Mucosa of stomach (tissue), 1 donor: ENCODE measurements around the gene VWA8.

Experiments used
- H3K27me3 ChIP-seq: one replicate; pipeline ENCODE4 v1.7.0; 2013; ENCODE audit warnings: mild to moderate bottlenecking, low read length; ENCODE audit not compliant: control insufficient read depth, insufficient read depth
- H3K36me3 ChIP-seq: one replicate; pipeline ENCODE4 v1.7.0; 2013; ENCODE audit warnings: low read length; ENCODE audit not compliant: control insufficient read depth, insufficient read depth
- H3K4me1 ChIP-seq: one replicate; pipeline ENCODE4 v1.7.0; 2013; ENCODE audit warnings: mild to moderate bottlenecking, low read length; ENCODE audit not compliant: control insufficient read depth, insufficient read depth
- H3K4me3 ChIP-seq: one replicate; pipeline ENCODE4 v1.7.0; 2013; ENCODE audit warnings: low read length
- H3K9ac ChIP-seq: one replicate; pipeline ENCODE4 v1.7.0; 2013; ENCODE audit warnings: mild to moderate bottlenecking, low read length, moderate library complexity
- H3K9me3 ChIP-seq: one replicate; pipeline ENCODE4 v1.7.0; 2013; ENCODE audit warnings: mild to moderate bottlenecking, low read length, moderate library complexity; ENCODE audit not compliant: control insufficient read depth
- donor health status: Pancreatic carcinoma.

Gene VWA8

DNA sequence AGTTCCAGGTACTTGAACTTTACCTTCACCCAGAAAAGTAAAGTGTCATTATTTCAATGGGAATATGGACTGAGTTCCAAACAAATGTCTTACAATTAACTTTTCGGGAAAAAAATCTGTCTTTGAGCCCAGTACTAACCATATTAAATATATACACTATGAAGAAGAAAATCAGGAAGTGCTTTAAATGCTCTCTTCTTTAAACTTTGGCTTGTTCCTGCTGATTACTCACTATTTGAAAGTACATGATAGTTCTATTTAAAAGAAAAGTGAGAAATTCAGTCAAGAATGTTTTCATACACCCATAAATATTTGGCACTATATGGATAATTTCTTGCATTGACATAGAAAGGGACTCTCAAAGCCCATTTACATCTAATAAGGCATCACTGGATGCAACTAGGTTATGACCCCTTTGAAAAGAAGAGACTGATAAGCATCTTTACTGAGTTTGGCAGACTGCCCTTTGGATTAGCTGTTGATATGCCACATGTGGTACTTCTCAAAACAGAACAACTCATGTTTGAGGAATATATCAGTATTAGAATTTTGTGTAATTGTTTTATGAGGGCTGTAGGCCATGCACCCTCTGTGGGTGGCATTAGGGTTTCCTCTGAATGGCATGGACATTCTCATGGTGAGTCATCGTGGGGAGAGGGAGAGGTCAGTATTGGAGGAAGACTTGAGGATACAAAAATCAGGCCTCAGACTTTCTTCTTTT lies 25.0 kb upstream of the VWA8 start:
- H3K9me3 ChIP-seq = no peaks in the 10 kb centered on the region
- no peaks in the 10 kb centered on the region for H3K27me3 ChIP-seq
- H3K9ac ChIP-seq = no peak overlapping the region
- no peaks in the 10 kb centered on the region for H3K36me3 ChIP-seq
- H3K4me3 ChIP-seq = no peak overlapping the region
- H3K4me1 ChIP-seq = no peaks in the 10 kb centered on the region

DNA sequence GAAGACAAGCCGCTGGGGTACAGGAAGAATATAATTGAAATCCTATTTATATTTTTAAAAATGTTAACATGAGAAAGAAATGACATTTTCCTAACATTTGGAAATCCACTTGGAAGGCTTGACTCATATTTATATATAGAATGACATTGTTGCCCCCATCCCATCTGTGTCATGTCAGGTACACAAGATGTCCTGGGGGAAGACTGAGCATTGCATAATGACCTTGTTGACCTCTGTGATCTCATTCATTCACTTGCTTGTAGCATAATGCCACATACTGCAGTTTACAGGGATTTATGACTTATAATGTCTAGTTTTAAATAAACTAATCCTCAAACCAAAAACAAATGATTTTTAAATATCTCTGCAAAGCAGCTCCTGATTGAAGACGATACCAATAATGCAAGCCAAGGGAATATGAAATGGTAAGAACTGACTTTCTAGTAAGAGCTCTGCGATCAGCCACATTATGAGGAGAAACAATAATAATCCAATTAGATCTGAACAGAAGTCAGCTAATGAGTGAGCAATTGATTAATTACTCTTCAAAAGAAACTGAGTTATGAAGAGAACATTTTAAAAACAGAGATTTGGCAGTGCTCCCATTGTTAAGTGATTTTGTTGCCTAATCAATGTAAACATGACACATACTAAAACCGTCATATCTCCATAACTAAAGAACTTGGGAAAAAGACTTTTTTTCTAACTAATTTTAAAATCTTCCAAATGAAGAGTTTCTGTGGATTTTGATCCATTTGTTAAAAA lies 21.2 kb upstream of the VWA8 start:
- Histone ChIP-seq H3K9me3 (no peaks in the 10 kb centered on the region), H3K9ac (no peak overlapping the region), H3K4me1 (no peaks in the 10 kb centered on the region), H3K4me3 (no peak overlapping the region), H3K36me3 (no peaks in the 10 kb centered on the region), H3K27me3 (no peaks in the 10 kb centered on the region)

DNA sequence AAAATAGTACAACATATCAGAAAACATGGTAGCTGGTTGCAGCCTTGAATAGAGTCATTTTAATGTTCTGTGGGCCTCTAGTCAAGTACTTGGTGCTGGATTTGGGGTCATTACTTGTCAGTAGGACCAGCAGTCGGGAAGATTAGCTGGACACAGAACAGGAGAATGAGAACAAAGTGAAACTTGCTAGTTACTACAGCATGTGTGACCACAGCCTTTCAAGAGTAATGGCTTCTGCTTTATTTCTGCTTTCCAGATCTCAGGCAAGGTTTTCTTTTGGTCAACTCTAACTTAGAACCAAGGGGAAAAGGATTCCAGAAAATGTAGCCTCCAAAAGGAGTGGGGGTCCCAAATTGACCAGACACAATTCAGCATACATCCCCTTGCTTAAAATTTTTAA lies 17.1 kb upstream of the VWA8 start:
- H3K9me3 ChIP-seq = no peaks in the 10 kb centered on the region
- H3K36me3 ChIP-seq = no peaks in the 10 kb centered on the region
- no peak overlapping the region for H3K9ac ChIP-seq
- no peak overlapping the region for H3K4me3 ChIP-seq
- no peaks in the 10 kb centered on the region for H3K4me1 ChIP-seq
- no peaks in the 10 kb centered on the region for H3K27me3 ChIP-seq

- no peaks in the 10 kb centered on the region for H3K9me3 ChIP-seq
- H3K36me3 ChIP-seq = no peaks in the 10 kb centered on the region
- H3K4me1 ChIP-seq = no peaks in the 10 kb centered on the region
- no peaks in the 10 kb centered on the region for H3K27me3 ChIP-seq
- H3K9ac ChIP-seq = no peak overlapping the region
- no peak overlapping the region for H3K4me3 ChIP-seq
These were observed 15.6 kb upstream of the VWA8 start for GRCh38 chr13:41976476-41976875.

- Histone ChIP-seq H3K27me3 (no peaks in the 10 kb centered on the region), H3K4me1 (no peaks in the 10 kb centered on the region), H3K9ac (no peak overlapping the region), H3K36me3 (no peaks in the 10 kb centered on the region), H3K9me3 (no peaks in the 10 kb centered on the region), H3K4me3 (no peak overlapping the region)
These were observed 13.5 kb upstream of the VWA8 start for GRCh38 chr13:41974262-41974900.

DNA sequence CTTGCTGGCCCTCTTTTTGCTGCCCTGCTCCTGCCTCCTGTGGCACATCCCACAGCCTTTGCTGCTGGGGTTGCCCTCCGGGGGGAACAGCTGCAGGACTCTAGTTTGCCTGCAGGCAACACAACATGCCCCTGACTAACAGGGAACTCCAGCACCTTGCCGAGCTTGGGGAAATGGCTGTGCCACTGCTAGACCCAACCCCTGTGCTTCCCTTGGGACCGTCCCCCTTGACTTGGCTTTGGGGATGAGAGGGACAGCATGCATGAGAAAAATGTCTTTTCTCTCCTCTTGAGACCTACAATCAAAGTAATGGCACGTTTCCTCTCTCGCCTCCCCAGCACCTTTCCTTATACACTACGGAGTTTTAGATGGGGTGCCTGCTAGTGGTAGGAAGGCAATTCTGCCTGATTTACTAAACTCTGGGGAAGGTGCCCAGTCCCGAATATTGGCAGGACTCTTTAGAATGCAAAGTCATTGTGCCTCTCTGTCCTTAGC lies 12.4 kb upstream of the VWA8 start:
- Histone ChIP-seq H3K9me3 (no peaks in the 10 kb centered on the region), H3K9ac (no peak overlapping the region), H3K27me3 (no peaks in the 10 kb centered on the region), H3K4me3 (no peak overlapping the region), H3K4me1 (no peaks in the 10 kb centered on the region), H3K36me3 (no peaks in the 10 kb centered on the region)

DNA sequence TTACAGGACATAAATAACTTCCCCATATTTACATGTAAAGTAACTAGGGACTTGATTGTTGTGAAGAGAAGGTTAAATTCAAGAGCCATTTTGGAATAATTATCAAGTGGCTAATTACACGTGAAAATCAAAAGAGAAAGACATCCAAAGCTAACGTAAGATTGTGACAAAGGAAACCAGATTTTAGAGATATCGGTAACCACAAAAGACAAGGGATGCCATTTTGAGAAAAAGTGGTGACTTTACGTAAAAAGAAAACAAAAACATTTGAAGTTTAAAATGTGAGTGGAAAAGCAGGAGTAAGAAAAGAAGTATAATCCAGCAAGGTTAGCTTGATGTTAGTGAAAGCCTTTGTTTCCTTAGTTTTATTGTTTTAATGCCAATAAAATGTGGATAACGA lies 10.9 kb upstream of the VWA8 start:
- Histone ChIP-seq H3K4me1 (no peaks in the 10 kb centered on the region), H3K27me3 (no peaks in the 10 kb centered on the region)

DNA sequence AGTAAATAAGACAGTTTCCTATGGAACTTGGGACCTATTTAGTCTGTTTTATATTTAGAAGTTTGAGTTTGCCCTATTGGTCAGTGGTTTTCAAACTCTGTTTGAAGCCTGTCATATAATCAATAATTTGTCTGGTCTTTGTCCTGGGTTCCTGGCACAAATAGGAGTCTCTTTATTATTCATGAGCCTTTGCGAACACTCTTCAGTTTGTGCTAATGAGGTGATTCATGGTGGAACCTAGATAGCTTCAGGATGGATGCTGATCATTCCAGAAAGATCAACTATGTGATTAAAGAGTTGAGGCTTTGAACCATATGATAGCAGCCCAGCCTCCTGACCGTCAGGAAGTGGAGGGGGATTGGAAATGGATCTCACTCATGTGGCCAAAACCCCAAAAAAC lies 10.0 kb upstream of the VWA8 start:
- Histone ChIP-seq H3K9ac (no peak overlapping the region), H3K27me3 (no peaks in the 10 kb centered on the region)

More for the DNA sequence above, 10.9 kb upstream of the VWA8 start:
- Histone ChIP-seq H3K36me3 (no peaks in the 10 kb centered on the region), H3K9ac (no peak overlapping the region), H3K4me3 (no peak overlapping the region), H3K9me3 (no peaks in the 10 kb centered on the region)

GRCh38 chr13:41970022-41970421 lies 9.1 kb upstream of the VWA8 start:
- Histone ChIP-seq H3K27me3 (no peaks in the 10 kb centered on the region), H3K9ac (no peak overlapping the region), H3K36me3 (no peaks in the 10 kb centered on the region)

More for the DNA sequence above, 10.0 kb upstream of the VWA8 start:
- Histone ChIP-seq H3K4me3 (no peak overlapping the region), H3K4me1 (no peaks in the 10 kb centered on the region), H3K36me3 (no peaks in the 10 kb centered on the region), H3K9me3 (no peaks in the 10 kb centered on the region)

DNA sequence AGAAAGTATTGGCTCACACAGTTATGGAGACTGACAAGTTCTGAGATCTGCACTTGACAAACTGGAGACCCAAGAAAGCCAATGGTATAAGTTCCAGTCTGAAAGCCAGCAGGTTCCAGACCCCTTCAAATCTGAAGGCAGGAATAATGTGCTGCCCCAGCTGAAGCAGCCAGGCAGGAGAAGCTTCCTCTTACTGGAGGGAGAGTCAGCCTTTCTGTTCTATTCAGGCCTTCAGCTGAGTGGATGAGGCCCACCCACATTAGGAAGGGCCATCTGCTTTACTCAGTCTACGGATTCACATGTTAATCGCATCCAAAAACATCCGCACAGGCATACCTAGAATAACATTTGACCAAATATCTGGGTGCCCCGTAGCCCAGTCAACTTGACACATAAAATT lies 8.2 kb upstream of the VWA8 start:
- H3K4me1 ChIP-seq = no peaks in the 10 kb centered on the region
- H3K4me3 ChIP-seq = no peak overlapping the region
- no peaks in the 10 kb centered on the region for H3K36me3 ChIP-seq
- H3K27me3 ChIP-seq = no peaks in the 10 kb centered on the region
- no peak overlapping the region for H3K9ac ChIP-seq
- no peaks in the 10 kb centered on the region for H3K9me3 ChIP-seq

More at GRCh38 chr13:41970022-41970421, 9.1 kb upstream of the VWA8 start:
- no peak overlapping the region for H3K4me3 ChIP-seq
- no peaks in the 10 kb centered on the region for H3K9me3 ChIP-seq
- no peaks in the 10 kb centered on the region for H3K4me1 ChIP-seq

GRCh38 chr13:41966671-41967070 lies 5.8 kb upstream of the VWA8 start:
- Histone ChIP-seq H3K9me3 (no peaks in the 10 kb centered on the region), H3K9ac (no peak overlapping the region), H3K27me3 (no peaks in the 10 kb centered on the region), H3K4me3 (no peak overlapping the region), H3K4me1 (no peaks in the 10 kb centered on the region), H3K36me3 (no peaks in the 10 kb centered on the region)

DNA sequence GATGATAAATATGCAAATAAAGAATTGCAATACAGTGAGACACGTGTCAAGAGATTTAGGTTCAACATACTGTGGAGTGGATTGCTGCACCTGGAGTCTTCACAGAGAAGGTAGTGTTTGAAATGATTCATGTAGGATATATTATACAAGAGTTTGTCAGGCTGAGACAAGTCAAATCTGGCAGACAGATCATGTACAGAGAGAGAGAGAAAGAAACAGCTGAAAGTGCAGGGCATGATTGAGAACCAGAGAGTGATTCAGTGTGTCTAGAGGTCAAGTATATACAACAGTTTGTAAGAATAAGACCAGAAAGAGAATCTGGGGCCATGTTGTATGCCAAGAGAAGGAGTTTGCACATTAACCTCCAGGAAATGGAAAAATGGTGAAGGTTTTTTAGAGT lies 2.1 kb upstream of the VWA8 start:
- H3K9ac ChIP-seq = no peak overlapping the region
- no peaks in the 10 kb centered on the region for H3K36me3 ChIP-seq
- no peaks in the 10 kb centered on the region for H3K9me3 ChIP-seq

More for the DNA sequence above, 2.1 kb upstream of the VWA8 start:
- no peaks in the 10 kb centered on the region for H3K4me1 ChIP-seq
- no peaks in the 10 kb centered on the region for H3K27me3 ChIP-seq
- H3K4me3 ChIP-seq = no peak overlapping the region
